NCI-H1694 treated with DMSO at 0.1 percent for 48 hours (cell line): Measurements from ENCODE around the gene EDN1.
"Not testable (repeated sequence)": the region's sequence is repeated elsewhere in the genome, so short reads cannot be mapped to it uniquely, and the experiment has no call there.

ENCODE experiments used
- DNase-seq: peaks from one replicate; lab custom pipeline; 2025; lab: John Stamatoyannopoulos, UW

Gene EDN1

DNA sequence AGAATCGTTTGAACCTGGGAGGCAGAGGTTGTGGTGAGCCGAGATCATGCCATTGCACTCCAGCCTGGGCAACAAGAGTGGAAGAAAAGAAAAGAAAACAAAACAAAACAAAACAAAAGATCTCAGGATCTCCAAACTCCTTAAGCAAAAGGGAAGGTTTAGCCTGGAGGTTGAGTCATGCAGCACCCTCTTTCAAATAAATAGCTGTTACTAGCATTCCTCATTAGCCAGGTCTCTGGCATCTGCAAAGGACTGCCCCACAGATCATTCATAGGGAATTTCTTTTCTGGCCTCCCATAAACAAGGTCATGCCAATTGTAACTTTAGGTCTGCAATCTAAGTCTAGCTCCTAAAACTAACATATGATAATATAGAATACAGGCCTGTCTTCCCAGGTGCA, 37.2 kb downstream of the EDN1 start:
- DNase-seq, result no peak

DNA sequence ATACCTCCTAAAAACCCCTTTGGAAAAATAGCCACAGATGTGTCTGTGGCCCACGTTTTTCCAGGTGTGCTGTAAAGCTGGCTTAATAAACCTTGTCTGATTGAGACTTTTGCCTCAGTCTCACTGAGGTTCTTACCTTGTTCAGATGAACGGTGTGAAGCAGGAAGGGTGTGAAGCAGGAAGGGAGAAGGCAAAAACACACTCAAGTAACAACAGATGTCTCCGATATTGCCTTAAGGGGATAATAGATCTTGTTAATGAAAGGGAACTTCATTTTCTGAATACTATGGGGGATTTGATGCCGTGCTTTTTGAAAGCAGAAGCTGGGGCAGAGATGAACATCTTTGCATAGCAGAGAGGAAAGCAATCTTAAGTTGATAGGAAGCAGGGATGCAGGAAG, 37.8 kb downstream of the EDN1 start:
- no peak for DNase-seq

DNA sequence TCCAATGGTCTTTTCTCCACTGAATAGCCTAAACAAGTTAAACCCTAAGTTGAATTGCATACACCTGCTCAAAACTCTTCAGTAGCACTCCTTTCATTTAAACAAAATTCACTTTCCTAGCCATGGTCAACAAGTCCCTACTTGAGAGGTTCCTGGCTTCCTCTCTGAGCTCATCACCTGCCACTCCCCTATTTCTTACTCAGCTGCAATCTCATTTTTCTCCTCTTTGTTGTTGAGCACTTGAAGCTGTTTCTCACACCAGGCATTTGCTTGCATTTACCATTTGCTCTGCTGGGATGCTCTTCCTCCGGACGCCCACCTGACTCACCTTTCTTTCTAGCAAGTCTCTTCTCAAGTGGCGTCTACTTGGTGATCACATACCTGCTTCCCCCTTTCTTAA, 38.5 kb downstream of the EDN1 start:
- DNase-seq, result no peak

DNA sequence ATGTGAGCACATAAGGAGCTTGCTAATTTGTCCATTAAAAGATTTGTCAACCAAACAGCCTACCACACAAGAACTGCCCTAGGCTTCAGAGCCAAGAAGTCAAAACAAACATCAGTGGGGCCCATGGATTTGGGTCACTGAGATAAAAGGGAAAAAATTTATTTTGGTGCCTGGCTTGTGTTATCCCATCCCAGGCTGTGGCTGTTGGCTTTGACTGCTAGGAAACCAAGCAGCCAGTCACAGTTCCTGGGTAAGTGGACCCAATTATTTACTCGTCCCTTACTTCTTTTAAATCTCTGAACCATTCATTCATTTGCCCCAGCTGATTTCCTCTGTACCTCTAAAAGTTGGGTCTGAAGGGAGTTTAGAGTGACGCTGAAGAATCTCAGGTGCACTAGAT, 41.3 kb downstream of the EDN1 start:
- DNase-seq, result no peak

DNA sequence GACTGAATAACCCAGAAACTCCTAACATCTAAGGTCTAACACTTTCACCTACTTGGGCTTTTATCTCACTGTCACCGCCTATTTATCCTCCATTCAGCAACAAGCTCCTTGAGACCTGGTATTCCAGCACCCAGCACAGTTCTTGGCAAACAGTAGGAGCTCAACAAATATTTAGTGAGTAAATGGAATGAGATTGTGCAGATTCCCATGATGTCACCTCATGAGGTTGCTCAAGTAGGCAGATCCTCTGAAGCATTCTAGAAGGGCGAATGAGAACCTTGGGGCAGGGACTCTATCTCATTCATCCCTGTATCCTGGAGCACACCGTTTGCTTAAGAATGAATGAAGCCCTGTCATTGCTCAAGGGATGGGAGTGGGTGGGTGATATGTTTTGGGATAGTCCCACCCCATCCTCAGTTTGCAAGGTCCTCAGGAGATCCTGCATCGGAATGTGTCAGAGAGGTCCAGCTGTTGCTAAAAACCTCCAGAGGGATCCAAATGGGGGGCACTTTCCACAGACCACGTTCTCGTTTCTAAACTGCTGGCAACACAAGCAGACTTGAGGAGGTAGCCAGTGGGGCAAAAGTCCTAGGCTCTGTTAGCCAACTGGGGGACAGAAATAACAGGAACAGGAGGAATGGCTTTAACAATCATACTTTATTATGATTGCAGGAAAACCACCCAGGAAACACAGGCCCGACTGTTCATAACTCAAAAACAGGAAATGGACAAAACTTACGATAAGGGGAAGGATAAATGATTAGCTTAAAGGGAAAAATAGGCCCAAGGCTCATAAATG, 42.0 kb downstream of the EDN1 start:
- DNase-seq, result no peak

DNA sequence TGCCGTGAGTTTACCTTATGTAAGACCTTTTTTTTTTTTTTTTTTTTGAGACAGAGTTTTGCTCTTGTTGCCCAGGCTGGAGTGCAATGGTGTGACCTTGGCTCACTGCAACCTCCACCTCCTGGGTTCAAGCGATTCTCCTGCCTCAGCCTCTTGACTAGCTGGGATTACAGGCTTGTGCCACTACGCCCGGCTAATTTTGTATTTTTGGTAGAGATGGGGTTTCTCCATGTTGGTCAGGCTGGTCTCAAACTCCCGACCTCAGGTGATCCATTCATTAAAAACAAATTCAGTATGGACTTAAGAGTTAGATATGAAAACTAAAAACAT, 42.6 kb downstream of the EDN1 start:
- DNase-seq, result not testable (repeated sequence)

DNA sequence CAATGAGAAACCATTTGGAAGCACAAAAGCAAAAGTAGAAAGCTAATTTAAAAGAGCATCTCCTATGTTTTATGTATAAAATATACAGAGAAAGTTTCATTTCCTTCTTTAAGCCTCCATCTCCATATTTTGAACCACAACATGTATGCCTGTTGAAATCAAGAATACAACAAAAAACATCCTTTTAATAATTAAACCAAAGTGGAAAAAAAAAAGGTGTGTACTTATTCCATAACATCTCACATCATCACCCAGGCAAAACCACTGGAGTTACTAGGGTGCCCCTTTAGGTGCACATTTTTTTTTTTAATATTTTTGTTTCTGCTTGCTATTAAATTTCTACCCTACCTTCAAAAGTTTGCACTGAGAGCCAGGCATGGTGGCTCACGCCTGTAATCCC, 43.0 kb downstream of the EDN1 start:
- no peak for DNase-seq

DNA sequence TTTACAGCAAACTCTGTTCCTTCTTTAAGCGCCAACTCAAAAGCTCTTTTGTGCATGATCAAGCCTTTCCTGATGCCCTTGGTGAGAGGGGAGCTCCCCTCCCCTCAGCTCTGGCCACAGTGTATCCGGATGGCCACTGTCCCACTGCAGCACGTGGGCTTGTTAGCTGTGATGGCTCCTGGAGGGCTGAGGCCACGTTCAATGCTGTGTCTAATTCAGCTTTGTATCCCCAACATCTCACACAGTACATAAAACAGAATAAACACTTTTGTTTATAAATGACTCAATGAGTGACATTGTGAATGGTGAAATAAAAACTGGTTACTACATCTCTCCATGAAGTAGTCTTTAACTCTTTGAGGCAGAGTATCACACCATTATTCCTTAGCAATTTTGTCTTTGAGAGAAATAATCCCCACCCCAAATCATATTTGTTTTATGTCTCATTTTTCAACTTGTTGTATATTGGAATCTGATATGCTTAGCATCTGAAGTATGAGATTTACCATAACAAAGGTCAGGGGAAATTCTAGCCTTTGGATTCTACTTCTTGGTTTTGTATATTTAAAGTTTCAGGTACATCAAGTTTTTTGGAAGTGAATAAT, 44.5 kb downstream of the EDN1 start:
- DNase-seq, result no peak

DNA sequence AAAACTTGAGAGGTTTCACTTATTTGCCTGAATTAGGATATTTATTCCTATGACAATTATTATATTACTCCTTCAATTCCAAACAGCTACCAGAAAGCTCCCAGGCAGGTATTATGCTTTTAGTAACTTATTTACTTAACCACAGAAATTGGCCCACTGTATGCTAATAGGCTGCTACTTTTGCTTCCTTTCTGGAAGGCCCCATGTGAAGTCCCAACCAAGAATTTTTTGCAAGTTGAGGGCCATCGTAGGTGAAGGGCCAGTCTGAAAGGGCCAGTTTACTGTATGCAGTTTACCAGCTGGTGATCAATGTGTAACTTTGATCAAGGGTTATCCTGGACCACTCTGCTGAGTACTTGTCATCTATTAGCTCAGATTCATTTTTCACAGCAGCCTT, 45.0 kb downstream of the EDN1 start:
- no peak for DNase-seq

DNA sequence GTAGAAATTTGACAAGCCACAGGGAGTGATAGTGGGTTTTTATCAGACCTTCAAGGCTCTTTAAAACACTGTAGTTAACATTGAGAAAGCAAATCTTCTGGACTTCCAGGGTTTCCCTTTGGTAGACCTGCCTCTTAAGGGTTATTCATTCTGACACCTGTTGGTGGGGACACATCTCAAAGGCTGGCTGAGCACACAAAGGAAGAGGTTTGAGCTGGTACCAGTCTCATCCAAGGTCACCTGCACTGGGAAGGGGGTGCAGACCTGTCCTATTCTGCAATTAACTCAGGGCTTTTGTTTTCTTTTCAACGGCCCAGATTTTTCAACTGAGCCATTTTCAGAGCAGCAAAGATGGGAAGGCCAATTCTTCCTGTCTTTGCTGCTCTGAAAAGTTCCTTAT, 45.6 kb downstream of the EDN1 start:
- no peak for DNase-seq

DNA sequence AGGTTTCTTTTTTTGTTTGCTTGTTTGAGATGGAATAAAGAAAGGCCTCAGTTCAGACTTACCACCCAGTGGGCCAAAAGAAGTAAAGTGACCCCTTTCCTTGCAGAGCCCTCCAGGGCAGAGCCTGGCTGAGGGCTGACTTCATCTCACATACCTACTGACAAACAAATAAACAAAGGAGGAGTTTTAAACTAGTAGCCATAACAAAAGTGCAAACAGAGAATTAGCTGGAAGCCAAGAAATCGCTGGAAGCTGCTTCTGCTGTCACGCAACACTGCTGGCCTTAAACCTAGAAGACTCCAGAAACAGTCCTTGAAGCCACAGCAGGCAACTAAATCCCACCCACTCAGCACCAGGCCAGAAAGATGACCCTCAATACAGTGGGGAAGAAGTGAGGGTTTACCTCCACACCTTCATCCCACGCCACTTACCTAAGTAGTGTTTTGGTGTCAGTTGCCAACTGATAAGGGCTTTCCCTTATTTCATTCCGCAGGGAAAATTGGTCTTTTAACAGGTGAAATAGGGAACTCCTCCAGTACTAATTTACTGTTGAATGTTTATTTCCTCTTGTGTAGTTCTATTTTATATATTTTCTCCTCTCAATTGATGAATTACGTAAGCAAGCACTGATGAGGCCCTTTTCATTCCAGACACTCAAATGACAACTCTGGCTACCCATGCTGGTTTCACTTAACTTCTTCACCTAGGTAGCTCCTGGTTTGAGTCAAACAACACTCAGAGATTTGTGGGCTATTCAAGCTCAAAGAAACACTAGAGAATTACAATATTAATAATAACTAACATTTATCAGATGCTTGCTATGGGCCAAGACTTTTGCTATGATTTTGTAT, 46.2 kb downstream of the EDN1 start:
- no peak for DNase-seq

DNA sequence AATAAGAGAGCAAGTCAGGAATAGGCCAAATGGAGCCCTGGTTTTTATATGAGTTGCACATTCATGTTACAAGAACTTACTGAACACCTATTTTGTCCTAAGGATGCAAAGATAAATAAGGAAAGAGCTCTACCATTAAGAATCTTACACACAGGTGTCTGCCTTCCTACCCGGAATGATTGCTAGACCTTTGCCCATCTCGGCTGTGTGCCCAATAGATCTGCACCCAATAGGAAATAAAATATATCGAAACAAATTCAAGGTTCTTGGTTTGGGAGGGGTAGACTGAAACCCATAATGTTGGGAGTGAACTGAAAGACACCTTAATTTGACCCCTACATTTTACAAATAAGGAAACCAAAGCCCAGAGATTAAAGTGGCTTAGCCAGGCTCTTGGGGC, 48.9 kb downstream of the EDN1 start:
- DNase-seq, result no peak

DNA sequence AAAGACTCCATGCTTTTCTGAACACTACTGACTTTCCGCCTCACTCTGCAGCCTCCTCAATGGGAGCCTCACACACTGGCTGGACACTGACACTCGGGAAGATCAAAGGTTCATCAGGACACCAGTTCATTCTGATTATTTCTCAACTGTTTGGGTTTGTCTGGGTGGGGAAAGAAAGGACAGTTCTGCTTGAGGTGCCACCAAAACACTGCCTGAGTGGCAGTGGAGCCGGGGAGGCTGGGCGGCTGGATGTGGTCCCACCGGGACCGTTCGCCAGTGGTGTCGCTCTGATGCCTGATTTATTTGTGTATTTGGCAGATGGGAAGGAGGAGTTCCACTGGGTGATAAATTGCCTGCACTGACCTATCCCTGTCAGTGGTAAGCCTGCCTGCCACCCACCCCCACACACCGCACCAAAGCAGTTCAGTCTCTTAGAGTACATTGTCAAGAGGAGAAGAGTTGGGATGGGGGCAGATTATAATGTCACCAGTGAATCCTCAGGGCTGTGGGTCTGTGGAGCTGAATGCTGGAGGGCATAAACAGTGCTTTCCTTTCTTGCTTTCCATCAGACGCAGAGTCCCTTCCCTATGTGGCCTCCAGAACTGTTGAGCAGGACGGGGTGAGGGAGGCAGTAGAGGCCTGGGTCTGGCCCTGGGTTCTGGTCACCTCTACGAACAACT, 49.8 kb downstream of the EDN1 start:
- DNase-seq, result no peak

DNA sequence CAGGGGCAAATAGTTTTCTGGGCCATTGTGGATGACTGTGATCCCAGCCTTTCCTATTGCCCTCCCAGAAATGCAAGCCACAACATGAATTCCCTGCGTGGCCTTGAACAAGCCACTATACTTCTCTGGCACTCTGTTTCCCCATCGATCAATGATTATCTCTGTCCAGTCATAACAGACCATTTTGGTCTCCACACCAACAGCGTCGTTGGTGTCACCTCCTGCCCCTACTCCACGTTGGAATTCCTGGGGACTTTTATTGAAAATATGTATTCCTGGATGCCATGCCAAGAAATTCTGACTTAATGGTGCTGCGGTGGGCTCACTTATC, 50.3 kb downstream of the EDN1 start:
- DNase-seq, result no peak

DNA sequence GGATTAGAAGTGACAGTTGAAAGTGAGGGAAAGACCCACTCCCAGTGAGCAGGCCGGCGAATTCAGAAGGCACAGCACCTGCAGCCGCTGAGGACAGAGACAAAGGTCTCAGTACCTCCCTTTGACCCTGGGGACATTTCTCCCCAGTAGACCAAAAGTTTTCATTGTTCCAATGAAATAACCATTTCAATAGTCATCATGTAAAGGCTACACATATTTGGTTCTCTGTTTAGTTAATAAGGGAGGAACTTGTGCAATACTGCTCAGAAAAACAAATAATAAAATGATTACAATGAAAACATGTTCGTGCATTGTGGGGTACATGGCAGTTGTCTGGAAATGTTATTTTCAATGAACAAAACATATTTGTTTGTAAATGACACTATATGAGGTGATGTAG, 52.5 kb downstream of the EDN1 start:
- DNase-seq, result no peak

DNA sequence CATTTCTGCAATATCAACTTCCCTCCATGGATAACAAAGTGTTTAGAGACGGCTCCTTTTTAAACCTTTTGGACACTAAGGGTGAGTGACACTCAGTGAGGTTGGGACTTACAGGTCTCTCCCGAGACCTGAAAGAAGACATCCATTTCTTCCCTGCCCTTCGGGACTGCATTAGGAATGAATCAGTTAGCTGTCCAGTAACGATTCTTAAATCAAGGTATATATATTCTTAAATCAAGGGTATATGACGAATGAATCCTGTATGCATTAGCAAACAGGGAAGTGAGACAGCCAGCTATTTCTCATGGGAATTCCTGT, 52.9 kb downstream of the EDN1 start:
- no peak for DNase-seq

DNA sequence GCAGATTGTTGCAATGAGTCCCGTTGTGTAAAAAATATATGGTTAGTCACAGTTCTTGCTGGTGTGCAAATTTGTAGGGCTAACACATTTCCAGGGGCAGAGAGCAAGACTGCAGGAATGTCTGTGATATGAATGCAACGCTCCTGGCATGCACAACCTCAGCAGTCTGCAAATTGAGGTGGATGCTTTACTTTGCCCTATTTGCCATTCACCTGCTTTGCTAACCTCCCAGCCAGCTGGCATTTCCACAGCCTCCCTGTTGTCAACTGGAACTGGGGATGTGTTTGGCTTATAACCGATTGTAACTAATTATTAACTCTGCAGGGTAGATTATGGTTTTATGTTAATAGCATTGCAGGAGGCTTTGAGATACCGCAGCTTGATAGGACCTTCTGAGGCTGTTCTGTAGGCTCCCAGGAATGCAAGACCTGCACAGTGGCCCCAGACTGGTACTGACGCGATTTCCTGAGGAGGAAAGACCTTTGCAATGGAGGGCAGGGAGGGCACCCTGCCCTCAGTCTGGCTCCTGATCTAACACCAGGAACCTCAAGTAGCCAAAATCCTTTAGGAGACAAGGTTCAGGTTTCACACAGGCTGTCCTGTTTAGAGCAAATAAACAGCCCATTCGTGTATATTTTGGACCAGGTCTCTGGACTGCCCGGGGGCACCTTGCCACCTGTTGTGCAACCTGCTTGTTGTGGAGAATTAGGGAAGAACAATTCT, 53.4 kb downstream of the EDN1 start:
- DNase-seq, result no peak

DNA sequence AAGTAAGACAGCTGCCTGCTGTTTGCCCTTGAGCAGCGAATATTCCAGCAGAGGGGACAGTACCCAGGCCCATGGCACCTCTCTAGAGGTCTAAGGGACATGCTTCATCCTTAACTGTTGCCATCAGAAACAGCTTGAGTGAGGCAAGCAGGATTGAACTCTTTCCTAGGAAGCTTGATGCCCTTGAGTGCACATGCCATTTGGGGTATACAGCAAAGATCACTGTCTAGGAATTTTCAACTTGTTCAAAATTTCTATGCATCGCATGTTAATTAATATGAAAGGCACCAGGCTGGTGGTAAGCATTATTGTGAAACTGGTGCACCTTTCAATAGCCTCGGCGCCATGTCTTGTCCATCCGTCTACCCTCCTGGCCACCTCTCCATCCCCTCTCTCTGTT, 54.1 kb downstream of the EDN1 start:
- DNase-seq, result no peak

DNA sequence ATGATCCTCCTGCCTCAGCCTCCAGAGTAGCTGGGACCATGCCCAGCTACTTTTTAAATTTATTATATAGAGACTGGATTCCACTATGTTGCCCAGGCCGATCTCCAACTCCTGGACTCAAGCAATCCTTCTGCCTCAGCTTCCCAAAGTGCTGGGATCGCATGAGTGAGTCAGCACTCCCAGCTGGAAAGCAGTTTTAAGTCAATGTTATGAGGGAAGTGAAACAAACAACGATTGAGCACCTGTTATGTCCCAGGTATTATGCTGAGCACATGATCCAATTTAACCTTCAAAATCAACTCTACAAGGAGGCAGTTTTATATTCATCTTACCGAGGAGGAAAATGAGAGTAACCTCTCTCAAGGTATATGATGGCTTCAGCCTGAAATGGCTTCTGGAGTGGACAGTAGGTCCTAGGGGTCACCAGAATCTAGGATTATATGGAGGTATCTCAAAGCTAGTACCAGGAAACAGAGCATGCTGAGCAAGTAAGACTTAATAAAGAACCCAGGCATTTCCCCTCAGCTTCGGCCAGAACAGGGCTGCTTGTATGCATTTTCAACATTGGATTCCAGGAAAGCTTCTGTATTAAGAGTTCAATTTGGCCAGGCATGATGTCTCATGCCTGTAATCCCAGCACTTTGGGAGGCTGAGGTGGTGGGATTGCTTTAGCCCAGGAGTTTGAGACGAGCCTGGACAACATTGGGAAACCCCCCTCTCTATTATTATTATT, 55.0 kb downstream of the EDN1 start:
- no peak for DNase-seq

DNA sequence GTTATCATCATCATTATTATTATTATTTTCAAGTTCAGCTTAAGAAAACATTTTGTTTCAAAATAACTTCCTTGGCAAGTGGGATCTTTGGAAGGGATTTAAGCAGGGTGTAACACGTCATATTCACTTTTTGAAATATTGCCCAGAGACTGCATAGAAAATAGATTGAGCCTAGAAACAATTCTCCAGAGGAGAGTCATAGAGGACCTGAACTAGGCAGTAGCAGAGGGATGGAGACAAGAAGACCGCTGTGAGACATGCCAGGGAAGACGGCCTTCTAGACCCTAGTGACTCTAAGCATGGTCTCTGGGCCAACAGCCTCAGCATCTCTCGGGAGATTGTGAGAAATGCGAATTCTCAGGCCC, 55.5 kb downstream of the EDN1 start:
- no peak for DNase-seq
